WTC11 (cell line): Measurements from ENCODE around the gene F2R. TPM values are rescaled to one million over a fixed set of nuclear protein-coding genes. Genes with fewer than 3 reads are reported as not detected.

Source experiments
- ATAC-seq: fragments of 200-7000 bp; cut with Tn5 transposase; 2 replicates; pipeline ENCODE4 v1.10.0; 2021; ENCODE audit warnings: mild to moderate bottlenecking, moderate library complexity
- CTCF ChIA-PET: fragments of 300-600 bp; sonication (Branson Sonifier 250); formaldehyde crosslinking; loops from one replicate; lab custom pipeline; 2021; ENCODE audit warnings: antibody characterized with exemption; lab: Charles Lee
- POLR2A ChIA-PET: fragments of 350-600 bp; sonication (Branson Sonifier 250); formaldehyde crosslinking; loops from one replicate; lab custom pipeline; 2021; ENCODE audit warnings: antibody characterized with exemption; lab: Charles Lee
- DNase-seq: peaks from one replicate; pipeline ENCODE4 v3.0.0; 2021; ENCODE audit warnings: low spot score
- H3K27ac Mint-ChIP-seq: 2 replicates; pipeline ENCODE4 v1.8.0; 2021; ENCODE audit warnings: mixed read lengths
- H3K27me3 Mint-ChIP-seq: 2 replicates; pipeline ENCODE4 v1.8.0; 2021; ENCODE audit warnings: low read depth, mild to moderate bottlenecking, moderate library complexity, mixed read lengths
- H3K36me3 Mint-ChIP-seq: 2 replicates; pipeline ENCODE4 v1.8.0; 2021; ENCODE audit warnings: mixed read lengths
- H3K4me1 Mint-ChIP-seq: 2 replicates; pipeline ENCODE4 v1.8.0; 2022; ENCODE audit warnings: mixed read lengths
- H3K4me3 Mint-ChIP-seq: 2 replicates; pipeline ENCODE4 v1.8.0; 2021; ENCODE audit warnings: mild to moderate bottlenecking, moderate library complexity, mixed read lengths
- H3K9me3 Mint-ChIP-seq: 2 replicates; pipeline ENCODE4 v1.8.0; 2021; ENCODE audit warnings: mixed read lengths
- AFF4 ChIP-seq: sonication (generic); formaldehyde crosslinking; IDR thresholded peaks from 2 replicates; pipeline ENCODE4 v1.8.1; 2023; ENCODE audit warnings: mild to moderate bottlenecking, missing genetic modification reagents, borderline replicate concordance
- ARID4B ChIP-seq: sonication (generic); formaldehyde crosslinking; IDR thresholded peaks from 2 replicates; pipeline ENCODE4 v1.8.0; 2023; ENCODE audit warnings: missing genetic modification reagents, mild to moderate bottlenecking, borderline replicate concordance
- CDX4 ChIP-seq: fragments of 250-450 bp; sonication (Bioruptor Pico); IDR thresholded peaks from 2 replicates; pipeline ENCODE4 v1.9.0; 2021; ENCODE audit warnings: moderate library complexity, mild to moderate bottlenecking, inconsistent platforms, borderline replicate concordance
- CREM ChIP-seq: sonication (generic); formaldehyde crosslinking; IDR thresholded peaks from 2 replicates; pipeline ENCODE4 v1.8.1; 2022; ENCODE audit warnings: mild to moderate bottlenecking, missing genetic modification reagents, moderate library complexity
- FOXP1 ChIP-seq: sonication (generic); formaldehyde crosslinking; IDR thresholded peaks from 2 replicates; pipeline ENCODE4 v1.8.0; 2022; ENCODE audit warnings: missing genetic modification reagents, mild to moderate bottlenecking, moderate library complexity, borderline replicate concordance
- GRHL2 ChIP-seq: fragments of 250-450 bp; sonication (Bioruptor Pico); IDR thresholded peaks from 2 replicates; pipeline ENCODE4 v1.8.0; 2022; ENCODE audit warnings: mild to moderate bottlenecking, moderate library complexity; ENCODE audit not compliant: insufficient replicate concordance, severe bottlenecking
- IRF2 ChIP-seq: sonication (generic); formaldehyde crosslinking; IDR thresholded peaks from 2 replicates; pipeline ENCODE4 v1.8.0; 2022; ENCODE audit warnings: low read depth, missing genetic modification reagents, borderline replicate concordance
- JUN ChIP-seq: sonication (generic); formaldehyde crosslinking; IDR thresholded peaks from 2 replicates; pipeline ENCODE4 v1.8.0; 2023; ENCODE audit warnings: mild to moderate bottlenecking, missing genetic modification reagents
- NFYB ChIP-seq: sonication (generic); formaldehyde crosslinking; conservative IDR thresholded peaks from 2 replicates; pipeline ENCODE4 v1.8.0; 2022; ENCODE audit warnings: low read depth, missing genetic modification reagents
- NR1H2 ChIP-seq: sonication (generic); formaldehyde crosslinking; IDR thresholded peaks from 2 replicates; pipeline ENCODE4 v1.9.0; 2021; ENCODE audit warnings: mild to moderate bottlenecking, moderate library complexity, missing genetic modification reagents
- SMAD4 ChIP-seq: sonication (generic); formaldehyde crosslinking; IDR thresholded peaks from 2 replicates; pipeline ENCODE4 v1.8.0; 2022; ENCODE audit warnings: mild to moderate bottlenecking, missing genetic modification reagents
- TP53 ChIP-seq: sonication (generic); formaldehyde crosslinking; IDR thresholded peaks from 2 replicates; pipeline ENCODE4 v1.8.1; 2023; ENCODE audit warnings: mild to moderate bottlenecking, missing genetic modification reagents
- ZBTB21 ChIP-seq: sonication (generic); formaldehyde crosslinking; IDR thresholded peaks from 2 replicates; pipeline ENCODE4 v1.8.1; 2023; ENCODE audit warnings: mild to moderate bottlenecking, missing genetic modification reagents, borderline replicate concordance
- ZNF138 ChIP-seq: sonication (generic); formaldehyde crosslinking; conservative IDR thresholded peaks from 2 replicates; pipeline ENCODE4 v1.8.1; 2022; ENCODE audit warnings: mild to moderate bottlenecking, moderate library complexity, missing genetic modification reagents
- ZNF317 ChIP-seq: sonication (generic); formaldehyde crosslinking; IDR thresholded peaks from 2 replicates; pipeline ENCODE4 v1.8.1; 2023; ENCODE audit warnings: low read depth, mild to moderate bottlenecking, moderate library complexity, missing genetic modification reagents, borderline replicate concordance
- total RNA-seq: library from RNA; stranded (reverse); gene quantifications from 3 replicates; pipeline ENCODE4 v1.2.3, GENCODE V29; 2021
- TF ChIP-seq, protein P1 (sequence below): sonication (generic); formaldehyde crosslinking; IDR thresholded peaks from 2 replicates; pipeline ENCODE4 v1.8.1; 2023; ENCODE audit warnings: mild to moderate bottlenecking, missing genetic modification reagents
- TF ChIP-seq, protein P2 (sequence below): sonication (generic); formaldehyde crosslinking; IDR thresholded peaks from 2 replicates; pipeline ENCODE4 v1.8.0; 2022; ENCODE audit warnings: missing genetic modification reagents

F2R gene
- total RNA-seq, 1 experiment from 2014 or later = 18.4 TPM

- DNase-seq = no peak
- ATAC-seq = no peak
- Mint-ChIP-seq H3K4me1 (no peaks in the 10 kb centered on the region), H3K27me3 (no peaks in the 10 kb centered on the region), H3K9me3 (no peaks in the 10 kb centered on the region), H3K4me3 (no peak overlapping the region), H3K36me3 (peaks cover 32% of the 10 kb centered on the region), H3K27ac (no peak overlapping the region)
- ChIA-PET CTCF (no interaction called here), POLR2A (interaction anchor here (0.6 kb wide), 1 partner anchor 213 kb away, joined by 7 read pairs; no protein-coding TSS in a partner anchor)
- no peak for TF ChIP-seq SMAD4 (CRISPR knock-in tag)
- TF ChIP-seq, protein P1, sequence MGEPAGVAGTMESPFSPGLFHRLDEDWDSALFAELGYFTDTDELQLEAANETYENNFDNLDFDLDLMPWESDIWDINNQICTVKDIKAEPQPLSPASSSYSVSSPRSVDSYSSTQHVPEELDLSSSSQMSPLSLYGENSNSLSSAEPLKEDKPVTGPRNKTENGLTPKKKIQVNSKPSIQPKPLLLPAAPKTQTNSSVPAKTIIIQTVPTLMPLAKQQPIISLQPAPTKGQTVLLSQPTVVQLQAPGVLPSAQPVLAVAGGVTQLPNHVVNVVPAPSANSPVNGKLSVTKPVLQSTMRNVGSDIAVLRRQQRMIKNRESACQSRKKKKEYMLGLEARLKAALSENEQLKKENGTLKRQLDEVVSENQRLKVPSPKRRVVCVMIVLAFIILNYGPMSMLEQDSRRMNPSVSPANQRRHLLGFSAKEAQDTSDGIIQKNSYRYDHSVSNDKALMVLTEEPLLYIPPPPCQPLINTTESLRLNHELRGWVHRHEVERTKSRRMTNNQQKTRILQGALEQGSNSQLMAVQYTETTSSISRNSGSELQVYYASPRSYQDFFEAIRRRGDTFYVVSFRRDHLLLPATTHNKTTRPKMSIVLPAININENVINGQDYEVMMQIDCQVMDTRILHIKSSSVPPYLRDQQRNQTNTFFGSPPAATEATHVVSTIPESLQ (CRISPR knock-in tag) = no peak
- no peak for TF ChIP-seq ARID4B
- no peak for TF ChIP-seq JUN (CRISPR knock-in tag)
- TF ChIP-seq IRF2 (CRISPR knock-in tag) = no peak
- no peak for TF ChIP-seq FOXP1 (CRISPR knock-in tag)
- TF ChIP-seq TP53 (CRISPR knock-in tag) = no peak
- no peak for TF ChIP-seq ZNF317
- TF ChIP-seq ZNF138 (CRISPR knock-in tag) = no peak
- no peak for TF ChIP-seq GRHL2 (CRISPR knock-in tag)
- no peak for TF ChIP-seq CDX4 (CRISPR knock-in tag)
- no peak for TF ChIP-seq AFF4 (CRISPR knock-in tag)
- no peak for TF ChIP-seq NR1H2
- TF ChIP-seq NFYB (CRISPR knock-in tag) = no peak
- no peak for TF ChIP-seq CREM (CRISPR knock-in tag)
- TF ChIP-seq, protein P2, sequence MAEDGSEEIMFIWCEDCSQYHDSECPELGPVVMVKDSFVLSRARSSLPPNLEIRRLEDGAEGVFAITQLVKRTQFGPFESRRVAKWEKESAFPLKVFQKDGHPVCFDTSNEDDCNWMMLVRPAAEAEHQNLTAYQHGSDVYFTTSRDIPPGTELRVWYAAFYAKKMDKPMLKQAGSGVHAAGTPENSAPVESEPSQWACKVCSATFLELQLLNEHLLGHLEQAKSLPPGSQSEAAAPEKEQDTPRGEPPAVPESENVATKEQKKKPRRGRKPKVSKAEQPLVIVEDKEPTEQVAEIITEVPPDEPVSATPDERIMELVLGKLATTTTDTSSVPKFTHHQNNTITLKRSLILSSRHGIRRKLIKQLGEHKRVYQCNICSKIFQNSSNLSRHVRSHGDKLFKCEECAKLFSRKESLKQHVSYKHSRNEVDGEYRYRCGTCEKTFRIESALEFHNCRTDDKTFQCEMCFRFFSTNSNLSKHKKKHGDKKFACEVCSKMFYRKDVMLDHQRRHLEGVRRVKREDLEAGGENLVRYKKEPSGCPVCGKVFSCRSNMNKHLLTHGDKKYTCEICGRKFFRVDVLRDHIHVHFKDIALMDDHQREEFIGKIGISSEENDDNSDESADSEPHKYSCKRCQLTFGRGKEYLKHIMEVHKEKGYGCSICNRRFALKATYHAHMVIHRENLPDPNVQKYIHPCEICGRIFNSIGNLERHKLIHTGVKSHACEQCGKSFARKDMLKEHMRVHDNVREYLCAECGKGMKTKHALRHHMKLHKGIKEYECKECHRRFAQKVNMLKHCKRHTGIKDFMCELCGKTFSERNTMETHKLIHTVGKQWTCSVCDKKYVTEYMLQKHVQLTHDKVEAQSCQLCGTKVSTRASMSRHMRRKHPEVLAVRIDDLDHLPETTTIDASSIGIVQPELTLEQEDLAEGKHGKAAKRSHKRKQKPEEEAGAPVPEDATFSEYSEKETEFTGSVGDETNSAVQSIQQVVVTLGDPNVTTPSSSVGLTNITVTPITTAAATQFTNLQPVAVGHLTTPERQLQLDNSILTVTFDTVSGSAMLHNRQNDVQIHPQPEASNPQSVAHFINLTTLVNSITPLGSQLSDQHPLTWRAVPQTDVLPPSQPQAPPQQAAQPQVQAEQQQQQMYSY (CRISPR knock-in tag) = no peak
- no peak for TF ChIP-seq ZBTB21 (CRISPR knock-in tag)
Observed at GRCh38 chr5:76675364-76675763, 40.6 kb upstream of the F2R start.
